ENCODE results near the gene CEP112.
A peak's percentile ranks its signal among the peaks of the same experiment; 100 is the strongest.
"Not testable (repeated sequence)": the region's sequence is repeated elsewhere in the genome, so short reads cannot be mapped to it uniquely, and the experiment has no call there.

Gene CEP112

DNA sequence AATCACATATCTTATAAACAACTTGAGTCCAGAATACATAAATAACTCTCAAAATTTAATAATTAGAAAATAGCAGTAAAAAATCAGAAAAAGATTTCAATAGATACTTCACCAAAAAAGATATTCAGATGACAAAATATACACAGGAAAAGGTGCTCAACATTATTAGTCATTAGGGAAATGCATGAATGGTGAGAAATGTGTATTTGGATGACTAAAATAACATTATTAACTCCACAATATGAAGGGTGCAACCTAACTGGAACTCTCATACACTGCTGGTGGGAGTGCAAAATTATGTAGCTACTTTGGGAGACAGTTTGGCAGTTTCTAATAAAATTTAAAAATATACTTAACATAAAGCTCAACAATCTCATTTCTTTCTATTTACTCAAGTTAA, 368.2 kb downstream of the CEP112 start:
- DNase-seq (ENCODE audit: low spot score): no peak

GRCh38 chr17:65820811-65821210, 371.1 kb downstream of the CEP112 start:
- DNase-seq (ENCODE audit: low spot score): no peak

- DNase-seq (ENCODE audit: low spot score): no peak
These were observed 371.6 kb downstream of the CEP112 start for GRCh38 chr17:65820306-65820705.

- no peak for DNase-seq (ENCODE audit: low spot score)
These were observed 372.1 kb downstream of the CEP112 start for GRCh38 chr17:65819810-65820209.

GRCh38 chr17:65817951-65818350, 374.0 kb downstream of the CEP112 start:
- DNase-seq (ENCODE audit: low spot score): no peak

GRCh38 chr17:65814418-65814817, 377.5 kb downstream of the CEP112 start:
- DNase-seq (ENCODE audit: low spot score): no peak

GRCh38 chr17:65813306-65813705, 378.6 kb downstream of the CEP112 start:
- no peak for DNase-seq (ENCODE audit: low spot score)

- DNase-seq (ENCODE audit: low spot score): no peak
These were observed 380.9 kb downstream of the CEP112 start for GRCh38 chr17:65811043-65811442.

DNA sequence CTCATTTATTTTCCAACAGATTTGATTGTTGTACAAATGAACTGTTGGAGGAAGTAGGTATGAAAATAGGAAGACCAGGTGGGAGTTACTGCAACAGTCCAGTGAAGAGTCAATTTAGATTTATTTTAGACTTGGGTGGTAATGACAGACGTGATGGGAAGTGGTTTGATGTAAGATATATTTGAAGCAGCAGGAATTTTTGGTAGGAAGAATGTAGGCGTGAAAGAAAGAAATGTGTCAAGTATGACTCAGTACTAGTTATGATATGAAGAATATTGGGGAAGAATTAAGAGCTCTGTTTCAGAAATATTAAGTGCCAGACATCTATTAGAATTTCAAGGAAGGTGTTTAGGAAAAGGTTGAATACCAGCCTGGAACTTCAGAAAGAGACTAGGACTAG, 382.6 kb downstream of the CEP112 start:
- DNase-seq (ENCODE audit: low spot score): no peak

- DNase-seq (ENCODE audit: low spot score): not testable (repeated sequence)
These were observed 383.4 kb downstream of the CEP112 start for GRCh38 chr17:65808566-65808965.

GRCh38 chr17:65807361-65807760, 384.6 kb downstream of the CEP112 start:
- no peak for DNase-seq (ENCODE audit: low spot score)

DNA sequence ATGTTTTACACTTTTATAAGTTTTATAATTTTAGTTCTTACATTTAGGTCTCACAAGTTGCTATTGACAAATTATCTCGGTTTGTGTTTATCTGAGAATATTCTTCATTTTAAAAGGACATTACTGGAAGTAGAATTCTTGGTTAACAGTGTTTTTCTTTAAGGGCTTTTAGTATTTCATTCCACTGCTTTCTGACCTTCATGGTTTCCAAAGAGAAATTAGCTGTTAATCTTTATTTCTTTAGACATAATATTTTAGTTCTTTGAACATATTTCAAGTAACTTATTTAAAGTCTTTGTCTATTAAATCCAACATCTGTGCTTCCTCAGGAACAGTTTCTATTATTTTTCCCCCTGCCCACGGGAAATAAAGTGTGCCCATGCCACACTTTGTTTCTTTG, 390.4 kb downstream of the CEP112 start:
- DNase-seq (ENCODE audit: low spot score): no peak

DNA sequence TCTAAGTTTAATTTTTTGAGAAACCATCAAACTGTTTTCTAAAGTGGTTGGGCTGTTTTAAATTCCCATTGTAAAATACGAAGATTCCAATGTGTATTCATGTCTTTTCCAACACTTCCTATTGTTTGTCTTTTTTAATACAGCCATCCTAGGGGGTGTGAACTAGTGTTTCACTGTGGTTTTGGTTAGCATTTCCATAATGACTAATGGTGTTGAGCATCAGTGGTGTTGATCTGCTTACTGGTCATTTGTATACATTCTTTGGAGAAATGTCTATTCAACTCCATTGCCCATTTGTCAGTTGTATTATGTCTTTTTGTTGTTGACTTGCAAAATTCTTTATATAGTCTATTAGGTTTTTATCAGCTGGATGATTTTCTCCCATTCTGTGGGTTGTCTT, 391.3 kb downstream of the CEP112 start:
- DNase-seq (ENCODE audit: low spot score): no peak

- no peak for DNase-seq (ENCODE audit: low spot score)
These were observed 392.1 kb downstream of the CEP112 start for GRCh38 chr17:65799869-65800268.

- no peak for DNase-seq (ENCODE audit: low spot score)
These were observed 392.5 kb downstream of the CEP112 start for GRCh38 chr17:65799454-65799853.

- DNase-seq (ENCODE audit: low spot score): no peak
These were observed 394.1 kb downstream of the CEP112 start for GRCh38 chr17:65797809-65798208.

DNA sequence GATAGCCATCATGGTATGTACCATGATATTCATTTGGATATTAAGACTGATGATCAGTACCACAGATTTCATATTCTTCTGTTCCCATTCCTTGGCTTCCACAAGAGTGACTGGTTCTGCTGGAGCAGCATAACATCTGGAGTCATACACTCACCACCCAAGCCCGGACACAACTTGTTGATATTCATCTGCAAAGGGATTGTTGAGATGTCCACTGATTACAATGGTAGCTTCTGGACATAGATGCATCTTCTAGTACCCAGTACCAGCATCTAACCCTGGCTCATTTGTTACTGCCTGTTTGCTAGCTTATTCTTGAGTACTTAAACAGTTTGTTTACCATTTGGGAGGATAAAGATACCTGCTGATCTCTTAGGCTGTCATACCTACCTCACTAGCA, 394.8 kb downstream of the CEP112 start:
- DNase-seq (ENCODE audit: low spot score): no peak

GRCh38 chr17:65794572-65794971, 397.4 kb downstream of the CEP112 start:
- peak; percentile 32 for DNase-seq (ENCODE audit: low spot score)

- no peak for DNase-seq (ENCODE audit: low spot score)
These were observed 401.7 kb downstream of the CEP112 start for GRCh38 chr17:65790241-65790640.

DNA sequence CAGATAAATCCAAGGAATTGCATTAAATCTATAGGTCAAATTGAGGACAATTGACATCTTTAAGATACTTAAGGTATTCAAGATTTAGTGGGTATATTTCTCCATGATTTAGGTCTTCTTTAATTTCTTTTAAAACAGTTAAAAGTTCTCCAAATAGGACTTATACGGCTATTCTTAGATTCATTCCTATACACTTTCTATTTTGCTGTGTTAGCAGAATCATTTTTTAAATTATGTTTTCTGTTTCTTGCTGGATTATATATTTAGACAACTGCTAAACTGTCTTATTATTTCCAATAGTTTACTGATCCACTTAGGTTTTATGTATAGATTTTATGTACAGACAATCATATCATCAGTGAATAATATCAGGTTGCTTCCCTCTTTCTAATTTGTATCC, 404.4 kb downstream of the CEP112 start:
- DNase-seq (ENCODE audit: low spot score): no peak

- DNase-seq (ENCODE audit: low spot score): no peak
These were observed 405.5 kb downstream of the CEP112 start for GRCh38 chr17:65786479-65786878.

DNA sequence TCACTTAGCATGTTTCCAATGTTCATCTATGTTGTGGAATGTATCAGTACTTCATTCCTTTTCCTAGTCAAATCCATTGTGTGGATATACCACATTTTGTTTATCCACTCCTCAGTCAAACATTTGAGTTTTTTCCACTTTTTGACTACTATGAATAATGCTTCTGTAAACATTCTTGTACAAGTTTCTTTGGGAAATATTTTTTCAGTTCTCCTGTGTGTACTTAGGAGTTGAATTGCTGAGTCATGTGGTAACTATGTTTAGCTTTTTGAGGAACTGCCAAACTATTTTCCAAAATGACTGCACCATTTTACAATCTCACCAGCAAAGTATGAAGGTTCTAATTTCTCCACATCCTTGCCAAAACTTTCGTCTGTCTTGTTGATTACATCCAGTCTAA, 406.8 kb downstream of the CEP112 start:
- DNase-seq (ENCODE audit: low spot score): peak; percentile 67

GRCh38 chr17:65783845-65784334, 408.0 kb downstream of the CEP112 start:
- DNase-seq (ENCODE audit: low spot score): peak; percentile 95

- not testable (repeated sequence) for DNase-seq (ENCODE audit: low spot score)
These were observed 409.7 kb downstream of the CEP112 start for GRCh38 chr17:65782104-65782706.
